ENCODE measurements around the gene RGSL1.

Gene RGSL1

DNA sequence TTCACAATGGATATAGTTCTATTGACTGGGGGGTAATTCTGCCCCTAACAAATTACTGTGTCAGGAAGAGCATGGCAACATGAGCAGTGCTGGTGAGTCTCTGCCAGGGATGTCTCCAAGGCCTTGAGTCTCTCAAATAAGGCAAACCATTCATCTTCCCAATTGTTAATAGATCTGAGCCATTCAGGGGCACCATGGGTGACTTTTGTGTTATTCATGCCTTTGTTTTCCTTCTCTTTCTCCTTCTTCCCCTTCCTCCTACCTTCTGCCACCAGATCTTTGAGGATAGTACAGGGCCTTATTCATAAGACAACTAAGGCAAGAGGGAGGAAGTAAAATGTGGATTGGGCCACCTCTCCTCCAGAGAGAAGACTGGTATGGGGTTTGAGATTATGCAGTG is at the start of gene RGSL1:
RGSL1 (plus strand) TSS at position 60 of the 400 bp plus-strand sequence; CDS start at position 80, 20 bp downstream.
- no peak for DNase-seq (ENCODE audit: low read depth)

DNA sequence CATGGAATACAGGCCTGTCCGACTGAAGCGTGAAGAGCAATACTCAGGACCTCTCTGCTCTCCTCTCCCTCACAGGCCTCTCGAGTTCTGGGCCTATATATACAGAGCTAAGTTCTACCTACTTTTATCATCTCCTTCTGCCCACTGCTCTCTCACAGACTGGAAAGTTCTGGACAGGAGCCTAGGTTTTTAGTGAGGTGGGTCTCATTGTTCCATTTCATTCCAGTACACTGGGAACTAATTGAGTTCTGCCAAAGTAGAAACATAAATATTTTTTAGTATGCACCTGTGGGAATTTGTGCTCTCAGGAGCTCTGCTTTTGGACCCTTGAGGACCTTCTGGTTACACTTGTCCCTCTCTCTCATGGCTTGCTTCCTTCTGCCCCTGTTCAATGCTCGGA is 49.4 kb upstream of the RGSL1 start, which contains the start of gene TEDDM1:
TEDDM1 (minus strand) TSS at position 101 of the 400 bp plus-strand sequence. CDS start 182 bp downstream, outside the sequence.
- DNase-seq (ENCODE audit: low read depth): no peak

DNA sequence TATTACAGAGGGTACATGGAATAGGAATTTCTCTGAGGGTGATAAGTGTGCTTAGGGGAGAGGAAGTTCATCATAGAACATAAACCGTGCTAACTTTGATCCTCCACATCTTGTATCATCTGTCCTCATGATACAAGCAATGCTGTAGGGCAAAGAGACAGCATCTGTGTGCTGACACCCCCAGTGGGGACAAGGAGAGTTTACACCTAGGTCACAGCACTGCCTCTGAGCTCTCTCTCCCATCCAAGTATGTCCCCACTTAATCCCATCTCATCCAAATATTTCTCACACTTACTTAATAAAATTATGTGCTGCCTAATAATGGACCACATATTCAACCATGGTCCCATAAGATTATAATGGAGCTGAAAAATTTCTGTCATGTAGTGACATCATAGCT is 45.2 kb upstream of the RGSL1 start:
- no peak for DNase-seq (ENCODE audit: low read depth)

DNA sequence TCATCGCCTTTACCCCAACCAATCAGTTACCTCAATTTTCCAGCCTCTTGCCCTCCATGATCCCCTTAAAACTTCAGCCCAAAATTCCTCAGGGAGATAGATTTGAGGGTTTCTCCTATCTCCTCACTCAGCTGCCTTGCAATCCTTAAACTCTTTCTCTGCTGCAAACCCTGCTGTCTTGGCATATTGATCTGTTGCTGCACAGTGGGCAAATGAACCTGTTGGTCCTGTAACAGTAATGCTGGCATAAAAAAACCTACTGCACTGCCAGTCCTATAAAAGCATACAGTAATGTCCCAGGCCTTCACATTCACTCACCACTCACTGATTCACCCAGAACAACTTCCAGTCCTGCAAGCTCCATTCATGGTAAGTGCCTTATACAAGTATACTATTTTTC is 44.4 kb upstream of the RGSL1 start:
- no peak for DNase-seq (ENCODE audit: low read depth)

DNA sequence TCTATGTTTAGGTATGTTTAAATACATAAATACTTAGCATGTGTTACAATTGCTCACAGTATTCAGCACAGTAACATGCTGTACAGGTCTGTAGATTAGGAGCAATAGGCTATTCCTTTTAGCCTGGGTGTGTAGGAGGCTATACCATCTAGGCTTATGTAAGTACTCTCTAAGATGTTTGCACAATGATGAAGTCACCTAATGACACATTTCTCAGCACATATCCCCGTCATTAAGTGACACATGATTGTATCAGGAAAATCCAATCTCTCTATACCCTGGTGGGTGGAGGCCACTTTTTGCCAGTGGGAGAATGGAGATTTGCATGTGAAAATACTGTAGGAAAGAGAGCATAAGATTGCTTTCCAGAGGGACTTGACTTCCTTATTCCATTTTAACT is 43.9 kb upstream of the RGSL1 start:
- DNase-seq (ENCODE audit: low read depth): no peak

DNA sequence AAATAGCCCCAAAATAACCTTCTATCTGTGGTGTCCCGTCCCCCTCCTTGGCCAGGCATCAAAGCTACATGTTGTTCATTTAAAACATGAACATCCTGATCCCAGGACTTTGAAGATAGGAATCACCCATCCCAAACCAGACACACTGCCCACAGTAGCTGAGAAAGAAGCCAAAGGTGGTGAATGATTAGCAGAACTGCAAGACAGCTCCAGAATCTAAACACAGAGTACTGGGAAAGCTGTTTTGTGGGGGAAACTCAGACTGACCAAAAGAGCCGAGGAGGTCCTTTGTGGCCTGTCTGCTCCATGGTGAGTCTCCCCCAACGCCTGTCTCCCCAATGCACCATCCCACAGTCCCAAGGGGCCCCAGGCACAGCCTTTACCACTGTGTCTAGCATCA is 42.2 kb upstream of the RGSL1 start:
- DNase-seq (ENCODE audit: low read depth): no peak

DNA sequence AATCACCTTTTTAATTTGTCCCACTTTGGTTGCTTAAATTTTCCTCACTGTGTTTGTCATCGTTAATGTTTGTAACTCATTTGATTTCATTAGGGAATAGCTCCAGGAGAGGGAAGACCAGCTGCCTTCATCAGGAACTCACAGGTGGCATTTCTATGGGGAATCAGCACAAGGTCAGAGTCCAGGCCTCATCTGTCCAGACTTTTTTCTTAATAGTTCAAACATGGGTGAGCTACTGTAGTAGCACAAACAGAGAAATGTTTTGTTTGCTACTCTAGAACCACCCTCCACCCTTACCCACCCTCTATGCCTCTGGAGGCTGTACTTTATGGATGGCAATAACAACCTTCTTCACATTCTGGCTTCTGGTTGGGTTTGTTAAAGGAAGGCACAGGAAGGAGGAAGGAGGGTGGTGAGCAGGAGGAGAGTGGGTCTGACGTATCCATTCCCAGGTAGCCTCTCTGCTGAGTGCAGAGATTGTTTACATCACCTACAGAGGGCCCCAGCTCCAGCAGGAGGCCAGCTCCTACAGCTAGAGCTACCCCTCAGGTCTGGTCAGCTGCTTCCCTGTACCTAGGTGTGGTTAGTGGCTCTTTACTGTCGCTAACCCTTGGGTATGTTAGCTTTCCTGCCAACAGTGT is 41.4 kb upstream of the RGSL1 start:
- DNase-seq (ENCODE audit: low read depth): no peak

DNA sequence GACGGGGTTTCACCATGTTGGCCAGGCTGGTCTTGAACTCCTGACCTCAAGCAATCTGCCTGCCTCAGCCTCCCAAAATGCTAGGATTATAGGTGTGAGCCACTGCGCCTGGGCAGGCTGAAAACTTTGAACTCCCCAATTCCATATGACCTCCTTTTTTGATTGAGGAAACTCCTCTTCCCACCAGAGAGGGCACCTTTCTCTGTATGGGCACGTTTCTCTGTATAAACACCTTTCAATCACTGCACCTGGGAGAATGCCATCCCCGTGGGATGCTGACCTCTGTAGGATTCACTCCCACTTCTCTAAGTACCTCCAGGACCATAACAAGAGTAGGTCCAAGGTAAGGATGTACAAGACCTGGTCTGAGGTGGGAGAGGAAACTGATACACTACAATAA is 39.8 kb upstream of the RGSL1 start:
- no peak for DNase-seq (ENCODE audit: low read depth)

DNA sequence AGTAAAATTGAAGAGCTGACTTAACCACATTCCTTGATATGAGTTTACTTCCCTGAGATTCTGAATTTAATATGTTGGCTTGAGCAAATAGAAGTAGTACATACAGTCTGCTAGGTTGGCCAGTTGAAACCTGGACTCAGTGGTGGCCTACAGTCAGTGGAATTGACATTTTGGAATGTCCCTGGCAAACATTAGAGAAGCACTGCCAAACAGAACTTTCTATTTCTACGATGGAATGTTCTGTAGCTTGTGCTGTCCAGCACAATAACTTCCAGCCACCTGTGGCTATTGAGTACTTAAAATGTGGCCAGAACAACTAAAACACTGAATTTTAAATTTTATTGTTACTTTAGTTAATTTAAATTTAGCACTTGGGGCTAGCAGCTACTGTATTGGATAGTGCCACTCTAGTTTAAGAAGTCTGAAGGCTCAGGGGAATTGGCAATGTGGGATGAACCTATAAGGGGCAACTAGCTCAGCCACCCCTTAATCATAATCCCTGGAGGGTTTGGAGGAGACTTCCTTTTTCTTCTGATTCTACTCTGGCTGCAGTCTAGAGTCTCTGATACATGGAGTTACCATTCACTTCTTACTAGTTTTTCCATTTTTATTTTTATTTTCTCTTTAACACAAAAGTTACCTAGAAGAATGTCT is 39.2 kb upstream of the RGSL1 start:
- DNase-seq (ENCODE audit: low read depth): no peak

DNA sequence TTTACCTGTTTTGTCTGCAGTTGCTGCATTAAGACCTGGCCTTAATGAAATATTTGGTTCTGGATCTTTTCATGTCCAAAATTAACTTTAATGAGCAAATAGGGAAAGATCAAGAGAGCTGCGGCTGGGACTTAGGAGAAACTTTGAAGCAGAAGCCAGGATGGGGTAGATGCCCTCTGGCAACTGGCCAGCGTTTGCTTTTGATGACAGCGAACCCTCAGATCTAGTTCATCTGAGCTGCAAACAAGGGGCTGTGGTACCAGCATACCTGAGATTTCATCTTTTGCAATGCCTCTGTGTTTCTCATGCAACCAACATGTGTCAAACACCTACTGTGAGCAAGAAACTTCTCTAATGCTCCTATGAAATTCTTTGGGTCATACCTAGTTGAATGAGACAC is 36.5 kb upstream of the RGSL1 start:
- no peak for DNase-seq (ENCODE audit: low read depth)

DNA sequence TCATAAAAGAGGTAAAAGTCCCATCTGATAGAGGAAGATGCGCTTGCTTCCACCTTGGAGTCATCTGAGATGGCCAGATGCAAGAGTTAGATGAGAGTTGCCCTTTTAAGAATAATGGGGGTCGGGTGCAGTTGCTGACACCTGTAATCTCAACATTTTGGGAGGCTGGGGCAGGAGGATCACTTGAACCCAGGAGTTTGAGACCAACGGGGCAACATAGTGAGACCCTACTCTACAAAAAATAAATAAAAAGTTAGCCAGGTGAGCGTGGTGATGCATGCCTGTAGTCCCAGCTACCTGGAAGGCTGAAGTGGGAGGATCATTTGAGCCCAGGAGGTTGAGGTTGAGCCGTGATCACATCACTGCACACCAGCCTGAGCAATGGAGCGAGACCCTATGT is 36.0 kb upstream of the RGSL1 start:
- DNase-seq (ENCODE audit: low read depth): no peak

DNA sequence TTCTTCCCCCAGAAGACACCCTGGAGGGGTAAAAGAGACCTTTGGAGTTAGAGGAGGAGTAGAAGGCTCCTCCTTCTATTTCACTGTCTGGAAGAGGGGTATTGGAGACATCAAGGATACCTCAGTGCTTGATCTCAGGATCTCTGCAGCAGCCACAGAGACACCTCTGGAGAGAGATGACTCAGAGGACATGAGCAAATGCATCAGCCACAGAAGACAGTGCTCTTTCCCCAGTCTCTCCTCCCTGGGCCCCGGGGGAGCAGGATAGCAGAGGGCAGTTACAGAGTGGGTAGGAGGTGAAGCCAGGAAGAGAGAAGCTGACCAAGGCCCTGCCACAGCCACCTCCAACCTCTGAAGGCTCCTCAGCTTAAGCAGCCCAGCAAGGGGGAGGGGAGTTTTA is 34.2 kb upstream of the RGSL1 start:
- no peak for DNase-seq (ENCODE audit: low read depth)

DNA sequence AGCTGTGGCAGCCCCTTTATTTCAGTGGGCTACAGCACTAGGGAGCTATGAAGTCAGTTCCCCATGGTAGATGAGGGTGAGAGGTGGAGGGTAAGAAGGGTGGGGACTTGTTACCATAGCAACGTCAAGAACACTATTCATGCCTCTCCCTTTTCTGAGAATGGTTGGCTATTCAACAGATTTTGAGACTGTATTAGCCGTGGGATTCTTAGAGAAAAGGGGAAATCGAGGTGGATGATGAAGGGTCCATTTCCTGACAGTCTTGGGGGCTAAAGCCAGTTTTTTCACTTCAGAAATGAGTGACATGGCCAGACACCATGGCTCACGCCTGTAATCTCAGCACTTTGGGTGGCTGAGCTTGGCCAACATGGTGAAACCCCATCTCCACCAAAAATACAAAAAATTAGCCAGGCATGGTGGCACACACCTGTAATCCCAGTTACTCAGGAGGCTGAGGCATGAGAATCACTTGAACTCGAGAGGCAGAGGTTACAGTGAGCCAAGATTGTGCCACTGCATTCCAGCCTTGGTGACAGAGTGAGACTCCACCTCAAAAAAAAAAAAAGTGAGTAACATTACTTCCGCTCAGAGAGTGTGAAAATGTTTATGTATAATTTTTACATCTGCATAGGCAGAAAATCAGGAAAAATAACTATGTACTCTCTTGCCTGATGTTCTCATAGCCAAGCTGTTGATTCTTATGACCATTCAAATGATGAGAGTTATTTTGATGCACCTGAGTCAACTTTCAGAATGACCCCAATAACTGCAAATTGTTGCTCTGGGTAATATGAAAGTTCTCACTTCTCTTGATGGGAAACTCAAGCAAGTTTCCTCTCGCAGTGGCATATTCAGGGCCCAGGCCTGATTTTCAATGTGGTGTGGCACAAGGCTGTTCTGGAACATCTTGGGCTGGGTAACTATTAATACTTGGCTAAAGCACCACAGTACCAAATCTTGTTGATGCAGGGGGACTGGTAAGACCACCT is 23.2 kb upstream of the RGSL1 start:
- DNase-seq (ENCODE audit: low read depth): no peak

DNA sequence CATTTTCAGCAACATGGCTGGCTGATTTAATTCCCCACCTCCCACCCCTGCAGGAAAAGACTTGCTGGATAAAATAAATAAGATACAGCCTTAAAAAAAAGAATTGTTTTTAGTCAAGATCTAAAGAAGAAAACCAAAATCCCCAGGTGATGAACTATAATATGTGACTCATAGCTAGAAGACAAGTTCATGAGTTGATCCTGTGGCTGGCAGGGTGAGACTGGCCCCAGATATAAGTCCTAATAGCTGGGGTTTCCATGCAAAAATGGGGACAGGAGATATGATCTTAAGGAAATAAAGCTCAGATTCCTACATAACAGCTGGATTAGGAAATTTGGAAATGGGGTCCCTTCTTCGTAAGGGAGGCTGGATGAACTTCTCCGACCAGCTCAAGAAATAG is 21.9 kb upstream of the RGSL1 start:
- DNase-seq (ENCODE audit: low read depth): no peak

DNA sequence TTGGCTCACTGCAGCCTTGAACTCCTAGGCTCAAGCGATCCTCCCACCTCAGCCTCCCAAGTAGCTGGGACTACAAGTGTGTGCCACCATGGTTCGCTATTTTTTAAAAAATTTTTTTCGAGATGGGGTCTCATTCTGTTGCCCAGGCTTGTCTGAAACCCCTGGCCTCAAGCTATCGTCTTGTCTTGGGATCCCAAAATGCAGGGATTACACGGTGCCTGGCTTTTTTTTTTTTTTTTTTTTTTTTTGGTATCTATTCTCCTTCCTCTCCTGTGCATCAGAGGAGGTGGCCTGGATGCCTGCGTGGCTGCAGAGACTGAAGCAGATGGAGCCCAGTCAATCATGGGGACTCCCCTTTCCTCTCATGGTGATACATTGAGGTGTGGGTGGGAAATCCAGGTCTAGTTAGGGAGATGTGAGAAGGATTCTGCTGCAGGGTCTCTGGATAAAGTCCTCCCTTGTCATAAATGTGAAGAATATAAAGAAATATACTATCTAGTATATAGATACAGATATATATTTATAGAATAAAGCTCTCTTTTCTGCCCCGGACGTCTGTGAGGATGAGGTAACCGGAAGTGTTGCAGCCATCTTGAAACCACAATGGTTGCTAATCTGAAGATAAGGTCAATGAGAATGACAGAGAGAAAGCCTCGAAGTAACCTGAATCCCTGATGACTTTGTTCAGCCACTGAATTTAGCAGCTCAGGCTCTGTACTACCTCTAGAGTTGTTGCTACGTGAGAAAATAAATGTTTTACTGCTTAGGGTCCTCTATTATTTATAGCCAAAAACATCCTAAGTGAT is 19.5 kb upstream of the RGSL1 start:
- peak; percentile 3 for DNase-seq (ENCODE audit: low read depth)

DNA sequence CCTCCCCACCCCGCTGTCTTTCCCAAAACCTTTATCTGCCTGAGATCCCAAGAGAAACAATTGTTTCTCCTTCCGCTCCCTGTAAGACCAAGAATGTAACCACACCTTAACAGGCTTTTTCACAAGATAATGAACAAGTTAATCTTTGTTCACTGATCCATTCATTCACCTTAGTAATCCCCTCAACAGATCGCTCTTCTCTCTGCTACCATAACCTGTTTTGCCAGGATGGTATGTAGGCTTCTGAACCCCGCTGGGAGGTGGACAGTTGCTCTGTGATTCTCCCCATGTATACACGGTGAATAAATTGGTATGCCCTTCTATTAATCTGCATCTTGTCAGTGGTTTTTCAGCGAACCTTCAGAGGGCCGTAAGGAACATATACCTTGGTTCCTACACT is 18.7 kb upstream of the RGSL1 start:
- no peak for DNase-seq (ENCODE audit: low read depth)

DNA sequence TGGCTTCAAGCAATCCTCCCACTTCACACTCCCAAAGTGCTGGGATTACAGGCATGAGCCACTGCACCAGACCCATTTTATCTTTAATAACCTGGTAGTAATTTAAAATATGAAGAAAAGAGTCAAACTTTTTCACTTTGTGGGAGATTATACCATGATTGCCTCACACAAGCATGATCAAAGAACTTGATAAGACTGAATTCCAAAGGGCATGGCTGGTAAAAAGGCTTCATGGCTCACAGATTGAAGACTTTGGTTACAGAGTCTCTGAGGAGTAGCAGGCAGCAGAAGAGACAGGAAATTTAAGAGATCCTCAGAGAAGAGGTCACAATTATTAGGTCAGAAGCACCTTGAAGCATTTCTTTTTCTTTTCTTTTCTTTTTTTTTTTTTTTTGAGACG is 16.4 kb upstream of the RGSL1 start:
- no peak for DNase-seq (ENCODE audit: low read depth)

DNA sequence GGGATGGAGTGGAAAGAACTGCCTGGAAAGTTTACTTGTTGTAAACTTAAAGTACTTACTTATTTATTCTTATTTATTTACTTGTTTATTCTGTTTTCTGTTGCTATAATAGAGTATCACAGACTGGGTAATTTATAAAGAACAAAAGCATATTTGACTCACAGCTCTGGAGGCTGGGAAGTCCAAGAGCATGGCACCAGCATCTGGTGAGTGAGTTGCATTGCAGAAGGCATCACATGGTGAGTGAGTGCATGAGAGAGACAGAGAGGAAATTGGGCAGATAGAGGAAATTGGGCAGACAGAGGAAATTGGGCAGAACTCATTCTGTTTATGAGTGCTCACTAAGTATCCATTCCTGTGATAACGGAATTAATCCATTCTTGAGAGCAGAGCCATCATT is 11.6 kb upstream of the RGSL1 start:
- no peak for DNase-seq (ENCODE audit: low read depth)

DNA sequence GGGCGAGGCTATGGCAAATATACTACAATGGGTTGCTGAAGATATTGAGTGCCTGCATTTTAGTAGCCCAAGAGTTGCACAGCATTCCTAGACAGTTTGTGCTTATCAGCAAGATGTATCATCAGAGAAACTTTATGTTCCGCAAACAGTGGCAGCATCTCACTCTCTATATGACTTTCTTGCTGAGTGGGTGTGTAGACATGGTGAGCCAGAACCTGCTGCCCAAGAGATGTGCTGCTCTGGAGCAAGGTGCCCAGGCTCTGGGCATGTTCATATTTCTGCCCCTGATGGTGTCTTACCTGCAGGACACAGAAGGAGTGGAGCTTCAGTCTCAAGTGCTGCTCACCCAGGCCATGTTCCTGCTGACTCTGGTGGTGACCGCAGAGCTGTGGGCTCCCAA is 8.2 kb upstream of the RGSL1 start:
- no peak for DNase-seq (ENCODE audit: low read depth)

DNA sequence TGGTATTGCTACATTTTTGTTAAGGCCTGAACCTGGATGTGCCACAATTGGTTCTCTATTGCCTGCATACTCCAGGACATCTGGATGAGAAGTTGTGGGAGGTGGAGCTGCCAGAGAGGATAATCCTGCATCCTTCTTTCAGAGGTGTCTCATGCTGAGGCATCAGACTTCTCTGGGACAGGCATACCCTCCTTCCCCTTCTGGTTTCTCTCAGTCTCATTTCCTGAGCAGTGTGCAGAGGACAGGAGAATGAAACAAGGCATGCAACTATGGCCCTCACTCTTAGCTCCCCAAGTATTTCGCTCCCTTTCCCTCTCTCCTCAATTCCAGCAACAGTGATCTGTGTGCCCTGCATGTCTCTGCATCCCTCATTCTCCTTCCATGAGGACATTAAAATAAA is 7.6 kb upstream of the RGSL1 start:
- no peak for DNase-seq (ENCODE audit: low read depth)

DNA sequence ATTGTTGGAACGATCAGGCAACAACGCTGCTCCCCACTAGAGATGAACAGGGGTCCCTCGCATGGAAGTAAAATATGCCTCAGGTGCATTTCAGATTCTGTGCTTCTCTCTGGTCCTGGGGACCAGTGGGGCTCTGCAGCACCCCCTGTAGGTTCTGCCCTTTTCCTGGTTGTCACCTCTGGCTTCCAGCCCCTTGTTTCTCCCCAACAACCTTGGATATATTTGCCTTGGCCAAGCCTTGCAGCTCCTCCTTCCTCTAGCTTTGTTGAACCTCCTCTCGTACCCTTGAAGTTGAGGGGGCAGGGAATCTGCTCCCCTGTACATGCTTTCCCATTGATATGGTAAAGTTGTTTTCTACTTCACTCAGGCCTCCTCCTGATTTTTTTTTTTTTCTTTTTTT is 5.4 kb upstream of the RGSL1 start:
- DNase-seq (ENCODE audit: low read depth): no peak
